HepG2 (cell line): ENCODE measurements around the gene DDR1. TPM values are rescaled to one million over a fixed set of nuclear protein-coding genes. Genes with fewer than 3 reads are reported as not detected.

Experiments used
- AGO2 ChIP-seq: fragments of 200-400 bp; formaldehyde crosslinking; optimal IDR thresholded peaks from 2 replicates; pipeline ENCODE3; 2017; ENCODE audit warnings: mild to moderate bottlenecking, low read depth, low read length, moderate library complexity
- FOSL2 ChIP-seq: sonication (generic); formaldehyde crosslinking; IDR thresholded peaks from 2 replicates; pipeline ENCODE4 v1.4.0; 2020; ENCODE audit warnings: missing genetic modification reagents
- HMGA1 ChIP-seq: sonication (generic); formaldehyde crosslinking; conservative IDR thresholded peaks from 2 replicates; pipeline ENCODE4 v1.4.0; 2020; ENCODE audit warnings: missing genetic modification reagents
- KLF9 ChIP-seq: IDR thresholded peaks from 2 replicates; pipeline ENCODE4 v1.6.1; 2016; ENCODE audit warnings: low read depth
- MAFG ChIP-seq: sonication (generic); formaldehyde crosslinking; IDR thresholded peaks from 2 replicates; pipeline ENCODE4 v1.5.1; 2020; ENCODE audit warnings: mild to moderate bottlenecking, missing genetic modification reagents
- SATB2 ChIP-seq: sonication (generic); formaldehyde crosslinking; IDR thresholded peaks from 2 replicates; pipeline ENCODE4 v1.5.0; 2020; ENCODE audit warnings: missing genetic modification reagents
- SKI ChIP-seq: fragments of 450-650 bp; IDR thresholded peaks from one replicate; pipeline ENCODE4 v1.6.1; 2018; ENCODE audit warnings: mild to moderate bottlenecking; ENCODE audit not compliant: partially characterized antibody
- SMAD1 ChIP-seq: sonication (generic); formaldehyde crosslinking; IDR thresholded peaks from 2 replicates; pipeline ENCODE4 v1.4.0; 2020; ENCODE audit warnings: missing genetic modification reagents, low read depth, mild to moderate bottlenecking, borderline replicate concordance
- SOX6 ChIP-seq, 2 experiments: fragments of 450-650 bp in 1 of 2; sonication (generic) in 1 of 2; formaldehyde crosslinking in 1 of 2; IDR thresholded peaks; 2 replicates each; pipeline versions ENCODE4 v1.4.0 to v1.6.1; 2017 to 2020; ENCODE audit warnings: antibody characterized with exemption in 1 of 2, mild to moderate bottlenecking in 1 of 2, missing genetic modification reagents in 1 of 2
- TCF7 ChIP-seq: sonication (generic); IDR thresholded peaks from 2 replicates; pipeline ENCODE4 v1.6.1; 2016; ENCODE audit warnings: antibody characterized with exemption, low read depth
- XBP1 ChIP-seq: sonication (generic); formaldehyde crosslinking; IDR thresholded peaks from 2 replicates; pipeline ENCODE4 v1.5.0; 2020; ENCODE audit warnings: missing genetic modification reagents
- ZFAT ChIP-seq: sonication (generic); formaldehyde crosslinking; conservative IDR thresholded peaks from 2 replicates; pipeline ENCODE4 v1.8.1; 2023; ENCODE audit warnings: missing genetic modification reagents, inconsistent platforms
- ZNF12 ChIP-seq: sonication (generic); formaldehyde crosslinking; IDR thresholded peaks from 2 replicates; pipeline ENCODE4 v1.5.0; 2020; ENCODE audit warnings: missing genetic modification reagents
- ZNF234 ChIP-seq: sonication (generic); formaldehyde crosslinking; conservative IDR thresholded peaks from 2 replicates; pipeline ENCODE4 v1.5.1; 2020; ENCODE audit warnings: mild to moderate bottlenecking, missing genetic modification reagents
- ZNF615 ChIP-seq: sonication (generic); formaldehyde crosslinking; IDR thresholded peaks from 2 replicates; pipeline ENCODE4 v1.5.0; 2020; ENCODE audit warnings: mild to moderate bottlenecking, missing genetic modification reagents, borderline replicate concordance
- ZNF660 ChIP-seq: sonication (generic); formaldehyde crosslinking; IDR thresholded peaks from 2 replicates; pipeline ENCODE4 v1.5.1; 2020; ENCODE audit warnings: mild to moderate bottlenecking, low read depth, missing genetic modification reagents, borderline replicate concordance
- ZSCAN9 ChIP-seq: IDR thresholded peaks from 2 replicates; pipeline ENCODE4 v1.6.1; 2016; ENCODE audit warnings: borderline replicate concordance
- polyA plus RNA-seq, 8 experiments: library from polyadenylated mRNA; depleted of rRNA in 3 of 8; stranded (reverse) in 7 of 8; unstranded in 1 of 8; fragments of >200 nt; fragmentation: Illumina TruSeq in 4 of 8; extraction: Trizol in 4 of 8; gene quantifications; 2 replicates each; pipeline versions ENCODE4 v1.2.1 to v1.2.3, GENCODE V29; 2011 to 2016; ENCODE audit warnings: low read depth in 4 of 8, missing spikeins in 1 of 8, mixed read lengths in 1 of 8; ENCODE audit not compliant: insufficient read depth in 1 of 8
- total RNA-seq, 5 experiments: library from RNA; depleted of rRNA; stranded (reverse); fragments of >200 nt; fragmentation: Illumina TruSeq; extraction: Trizol; gene quantifications; 2 replicates each; pipeline ENCODE4 v1.2.3, GENCODE V29; 2016; ENCODE audit warnings: low read depth in 1 of 5
- TF ChIP-seq, protein P1 (sequence below): sonication (generic); formaldehyde crosslinking; IDR thresholded peaks from 2 replicates; pipeline ENCODE4 v1.4.0; 2020; ENCODE audit warnings: missing genetic modification reagents
- TF ChIP-seq, protein P2 (sequence below): sonication (generic); formaldehyde crosslinking; IDR thresholded peaks from 2 replicates; pipeline ENCODE4 v1.4.0; 2020; ENCODE audit warnings: missing genetic modification reagents, mild to moderate bottlenecking, borderline replicate concordance
- TF ChIP-seq, protein P3 (sequence below): sonication (generic); formaldehyde crosslinking; IDR thresholded peaks from 2 replicates; pipeline ENCODE4 v1.5.0; 2020; ENCODE audit warnings: missing genetic modification reagents
- TF ChIP-seq, protein P4 (sequence below): sonication (generic); formaldehyde crosslinking; IDR thresholded peaks from 2 replicates; pipeline ENCODE4 v1.5.1; 2020; ENCODE audit warnings: missing genetic modification reagents, mild to moderate bottlenecking, borderline replicate concordance
- TF ChIP-seq, protein P5 (sequence below): sonication (generic); formaldehyde crosslinking; IDR thresholded peaks from 2 replicates; pipeline ENCODE4 v1.4.0; 2020; ENCODE audit warnings: missing genetic modification reagents; ENCODE audit errors: not compliant biosample characterization

The DDR1 gene
- total and polyA plus RNA-seq, 2 of the 13 experiments (the other 11 are each of a cell fraction or from before 2014, with no cell fraction given), result 16.7 to 20.2 TPM

DNA sequence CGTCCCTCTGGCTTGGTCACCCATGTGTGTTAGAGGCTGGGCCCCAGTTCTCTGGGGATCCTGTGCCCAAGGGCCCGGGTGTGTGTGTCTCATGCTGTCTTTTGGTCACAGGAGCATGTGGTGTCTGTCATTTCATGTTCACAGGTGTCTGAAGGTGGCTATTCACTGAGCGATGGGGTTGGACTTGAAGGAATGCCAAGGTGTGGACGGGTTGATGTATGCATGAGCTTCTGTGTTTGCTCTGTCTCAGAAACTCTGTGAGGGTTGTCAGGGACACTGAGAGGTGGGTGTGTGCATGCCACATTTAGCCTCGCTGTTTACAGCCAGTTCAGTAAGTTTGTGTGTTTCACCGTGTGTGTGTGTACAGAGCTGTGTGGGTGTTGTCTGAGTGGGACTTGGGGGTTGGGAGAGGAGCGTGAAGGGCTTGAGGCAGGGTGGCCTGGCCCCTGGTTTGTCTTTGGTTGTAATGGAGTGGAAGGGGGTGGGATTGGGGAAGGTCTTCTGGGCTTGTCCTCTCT, 1.2 kb downstream of the DDR1 start (continued):
- TF ChIP-seq, protein P1, sequence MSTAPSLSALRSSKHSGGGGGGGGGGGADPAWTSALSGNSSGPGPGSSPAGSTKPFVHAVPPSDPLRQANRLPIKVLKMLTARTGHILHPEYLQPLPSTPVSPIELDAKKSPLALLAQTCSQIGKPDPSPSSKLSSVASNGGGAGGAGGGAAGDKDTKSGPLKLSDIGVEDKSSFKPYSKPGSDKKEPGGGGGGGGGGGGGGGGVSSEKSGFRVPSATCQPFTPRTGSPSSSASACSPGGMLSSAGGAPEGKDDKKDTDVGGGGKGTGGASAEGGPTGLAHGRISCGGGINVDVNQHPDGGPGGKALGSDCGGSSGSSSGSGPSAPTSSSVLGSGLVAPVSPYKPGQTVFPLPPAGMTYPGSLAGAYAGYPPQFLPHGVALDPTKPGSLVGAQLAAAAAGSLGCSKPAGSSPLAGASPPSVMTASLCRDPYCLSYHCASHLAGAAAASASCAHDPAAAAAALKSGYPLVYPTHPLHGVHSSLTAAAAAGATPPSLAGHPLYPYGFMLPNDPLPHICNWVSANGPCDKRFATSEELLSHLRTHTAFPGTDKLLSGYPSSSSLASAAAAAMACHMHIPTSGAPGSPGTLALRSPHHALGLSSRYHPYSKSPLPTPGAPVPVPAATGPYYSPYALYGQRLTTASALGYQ, result no peak
- TF ChIP-seq SATB2 (no peak), ZFAT (CRISPR knock-in tag) (no peak), ZNF660 (CRISPR knock-in tag) (no peak), SKI (no peak), KLF9 (CRISPR knock-in tag) (no peak), HMGA1 (CRISPR knock-in tag) (no peak), AGO2 (no peak), ZNF12 (CRISPR knock-in tag) (no peak), SMAD1 (no peak), XBP1 (CRISPR knock-in tag) (no peak), TCF7 (0 out of 2 replicates have a peak, but pooled peaks have one; percentile 3), MAFG (CRISPR knock-in tag) (no peak), ZNF615 (CRISPR knock-in tag) (no peak), FOSL2 (no peak), ZSCAN9 (CRISPR knock-in tag) (no peak), ZNF234 (no peak), SOX6 (IDR thresholded peaks at IDR 0.05) (no peak), SOX6 (CRISPR knock-in tag; IDR thresholded peaks at IDR 0.05) (no peak)
- TF ChIP-seq, protein P2, sequence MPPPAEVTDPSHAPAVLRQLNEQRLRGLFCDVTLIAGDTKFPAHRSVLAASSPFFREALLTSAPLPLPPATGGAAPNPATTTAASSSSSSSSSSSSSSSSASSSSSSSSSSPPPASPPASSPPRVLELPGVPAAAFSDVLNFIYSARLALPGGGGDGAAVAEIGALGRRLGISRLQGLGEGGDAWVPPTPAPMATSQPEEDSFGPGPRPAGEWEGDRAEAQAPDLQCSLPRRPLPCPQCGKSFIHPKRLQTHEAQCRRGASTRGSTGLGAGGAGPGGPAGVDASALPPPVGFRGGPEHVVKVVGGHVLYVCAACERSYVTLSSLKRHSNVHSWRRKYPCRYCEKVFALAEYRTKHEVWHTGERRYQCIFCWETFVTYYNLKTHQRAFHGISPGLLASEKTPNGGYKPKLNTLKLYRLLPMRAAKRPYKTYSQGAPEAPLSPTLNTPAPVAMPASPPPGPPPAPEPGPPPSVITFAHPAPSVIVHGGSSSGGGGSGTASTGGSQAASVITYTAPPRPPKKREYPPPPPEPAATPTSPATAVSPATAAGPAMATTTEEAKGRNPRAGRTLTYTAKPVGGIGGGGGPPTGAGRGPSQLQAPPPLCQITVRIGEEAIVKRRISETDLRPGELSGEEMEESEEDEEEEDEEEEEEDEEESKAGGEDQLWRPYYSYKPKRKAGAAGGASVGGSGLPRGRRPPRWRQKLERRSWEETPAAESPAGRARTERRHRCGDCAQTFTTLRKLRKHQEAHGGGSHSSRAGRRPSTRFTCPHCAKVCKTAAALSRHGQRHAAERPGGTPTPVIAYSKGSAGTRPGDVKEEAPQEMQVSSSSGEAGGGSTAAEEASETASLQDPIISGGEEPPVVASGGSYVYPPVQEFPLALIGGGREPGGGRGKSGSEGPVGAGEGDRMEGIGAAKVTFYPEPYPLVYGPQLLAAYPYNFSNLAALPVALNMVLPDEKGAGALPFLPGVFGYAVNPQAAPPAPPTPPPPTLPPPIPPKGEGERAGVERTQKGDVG (CRISPR knock-in tag), result no peak
- TF ChIP-seq, protein P3, sequence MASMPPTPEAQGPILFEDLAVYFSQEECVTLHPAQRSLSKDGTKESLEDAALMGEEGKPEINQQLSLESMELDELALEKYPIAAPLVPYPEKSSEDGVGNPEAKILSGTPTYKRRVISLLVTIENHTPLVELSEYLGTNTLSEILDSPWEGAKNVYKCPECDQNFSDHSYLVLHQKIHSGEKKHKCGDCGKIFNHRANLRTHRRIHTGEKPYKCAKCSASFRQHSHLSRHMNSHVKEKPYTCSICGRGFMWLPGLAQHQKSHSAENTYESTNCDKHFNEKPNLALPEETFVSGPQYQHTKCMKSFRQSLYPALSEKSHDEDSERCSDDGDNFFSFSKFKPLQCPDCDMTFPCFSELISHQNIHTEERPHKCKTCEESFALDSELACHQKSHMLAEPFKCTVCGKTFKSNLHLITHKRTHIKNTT (CRISPR knock-in tag), result no peak
- TF ChIP-seq, protein P4, sequence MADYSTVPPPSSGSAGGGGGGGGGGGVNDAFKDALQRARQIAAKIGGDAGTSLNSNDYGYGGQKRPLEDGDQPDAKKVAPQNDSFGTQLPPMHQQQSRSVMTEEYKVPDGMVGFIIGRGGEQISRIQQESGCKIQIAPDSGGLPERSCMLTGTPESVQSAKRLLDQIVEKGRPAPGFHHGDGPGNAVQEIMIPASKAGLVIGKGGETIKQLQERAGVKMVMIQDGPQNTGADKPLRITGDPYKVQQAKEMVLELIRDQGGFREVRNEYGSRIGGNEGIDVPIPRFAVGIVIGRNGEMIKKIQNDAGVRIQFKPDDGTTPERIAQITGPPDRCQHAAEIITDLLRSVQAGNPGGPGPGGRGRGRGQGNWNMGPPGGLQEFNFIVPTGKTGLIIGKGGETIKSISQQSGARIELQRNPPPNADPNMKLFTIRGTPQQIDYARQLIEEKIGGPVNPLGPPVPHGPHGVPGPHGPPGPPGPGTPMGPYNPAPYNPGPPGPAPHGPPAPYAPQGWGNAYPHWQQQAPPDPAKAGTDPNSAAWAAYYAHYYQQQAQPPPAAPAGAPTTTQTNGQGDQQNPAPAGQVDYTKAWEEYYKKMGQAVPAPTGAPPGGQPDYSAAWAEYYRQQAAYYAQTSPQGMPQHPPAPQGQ, result no peak; the same call in 1 of the 2 replicates
- TF ChIP-seq, protein P5, sequence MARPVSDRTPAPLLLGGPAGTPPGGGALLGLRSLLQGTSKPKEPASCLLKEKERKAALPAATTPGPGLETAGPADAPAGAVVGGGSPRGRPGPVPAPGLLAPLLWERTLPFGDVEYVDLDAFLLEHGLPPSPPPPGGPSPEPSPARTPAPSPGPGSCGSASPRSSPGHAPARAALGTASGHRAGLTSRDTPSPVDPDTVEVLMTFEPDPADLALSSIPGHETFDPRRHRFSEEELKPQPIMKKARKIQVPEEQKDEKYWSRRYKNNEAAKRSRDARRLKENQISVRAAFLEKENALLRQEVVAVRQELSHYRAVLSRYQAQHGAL (CRISPR knock-in tag), result no peak
